MCF 10A (cell line): ENCODE results near the gene PARD3B. TPM values are rescaled to one million over a fixed set of nuclear protein-coding genes. Genes with fewer than 3 reads are reported as not detected.

Experiments
- BruUV-seq: library from RNA; stranded (reverse); fragments of 400-500 nt; replicated peaks from 2 replicates; lab custom pipeline; 2021; lab: Mats Ljungman, UMichigan
- CTCF ChIA-PET: fragments of 300-600 bp; sonication (Branson Sonifier 250); formaldehyde crosslinking; extraction: SDS; loops from one replicate; lab custom pipeline; 2021; ENCODE audit warnings: antibody characterized with exemption, inconsistent platforms; lab: Yijun Ruan, JAX
- POLR2A ChIA-PET: fragments of 300-600, 350-650 bp; sonication (Branson Sonifier 250); formaldehyde crosslinking; extraction: SDS; loops from one replicate; lab custom pipeline; 2020; ENCODE audit warnings: antibody characterized with exemption, inconsistent platforms; lab: Yijun Ruan, JAX
- DNase-seq: peaks from one replicate; pipeline ENCODE4 v3.0.0-alpha.2; 2018; ENCODE audit not compliant: unreplicated experiment
- H3K27ac Mint-ChIP-seq: one replicate; pipeline ENCODE4 v1.8.0; 2022; ENCODE audit warnings: mild to moderate bottlenecking, low read depth, mixed read lengths; ENCODE audit not compliant: unreplicated experiment
- H3K27me3 Mint-ChIP-seq: one replicate; pipeline ENCODE4 v1.8.0; 2022; ENCODE audit warnings: mixed read lengths; ENCODE audit not compliant: insufficient read depth, unreplicated experiment
- H3K36me3 Mint-ChIP-seq: one replicate; pipeline ENCODE4 v1.8.0; 2022; ENCODE audit warnings: mild to moderate bottlenecking, moderate library complexity, mixed read lengths; ENCODE audit not compliant: insufficient read depth, unreplicated experiment
- H3K4me1 Mint-ChIP-seq: one replicate; pipeline ENCODE4 v1.8.0; 2022; ENCODE audit warnings: mixed read lengths; ENCODE audit not compliant: insufficient read depth, unreplicated experiment
- H3K4me3 Mint-ChIP-seq: one replicate; pipeline ENCODE4 v1.8.0; 2022; ENCODE audit warnings: mild to moderate bottlenecking, moderate library complexity, mixed read lengths; ENCODE audit not compliant: unreplicated experiment
- H3K9me3 Mint-ChIP-seq: one replicate; pipeline ENCODE4 v1.8.0; 2022; ENCODE audit warnings: mixed read lengths; ENCODE audit not compliant: unreplicated experiment
- CTCF ChIP-seq: fragments of 200-600 bp; IDR thresholded peaks from one replicate; pipeline ENCODE4 v1.8.0; 2022; ENCODE audit warnings: antibody characterized with exemption, mild to moderate bottlenecking; ENCODE audit not compliant: unreplicated experiment
- intact Hi-C: fragments of 100-400 bp; cut with micrococcal nuclease; formaldehyde crosslinking; loops from 2 replicates; pipeline ENCODE4 v1.14.1; 2022
- total RNA-seq: library from RNA; stranded (reverse); gene quantifications from 2 replicates; pipeline ENCODE4 v1.2.3, GENCODE V29; 2022

PARD3B gene
- total RNA-seq, 1 experiment from 2014 or later: 11.6 TPM

- ChIA-PET POLR2A (interaction anchor here (0.8 to 1.1 kb wide), 3 partner anchors 45 to 322 kb away, joined by 3 to 4 read pairs (median 3); no protein-coding TSS in a partner anchor), CTCF (interaction anchor here (0.6 to 1.3 kb wide), 6 partner anchors 15 to 130 kb away, joined by 3 to 4 read pairs (median 3); no protein-coding TSS in a partner anchor)
- no peaks in the 10 kb centered on the region for H3K9me3 Mint-ChIP-seq
- peaks cover 33% of the 10 kb centered on the region for H3K4me1 Mint-ChIP-seq
- H3K27ac Mint-ChIP-seq: peak overlapping the region; percentile 95
- peak overlapping the region; percentile 3 for H3K4me3 Mint-ChIP-seq
- intact Hi-C loops: no loop called here
- no peak for TF ChIP-seq CTCF
- H3K36me3 Mint-ChIP-seq: no peaks in the 10 kb centered on the region
- BruUV-seq: no TSS peak
- peak; percentile 76 for DNase-seq
- no peaks in the 10 kb centered on the region for H3K27me3 Mint-ChIP-seq
These were observed 816.0 kb downstream of the PARD3B start for GRCh38 chr2:205361272-205361671.

- H3K27me3 Mint-ChIP-seq: no peaks in the 10 kb centered on the region
- ChIA-PET POLR2A (interaction anchor here (0.6 to 0.9 kb wide), 2 partner anchors 322 to 391 kb away, joined by 3 read pairs; no protein-coding TSS in a partner anchor), CTCF (interaction anchor here (0.6 kb wide), 2 partner anchors 114 to 130 kb away, joined by 3 to 4 read pairs; no protein-coding TSS in a partner anchor)
- no peaks in the 10 kb centered on the region for H3K9me3 Mint-ChIP-seq
- intact Hi-C loops: no loop called here
- peak overlapping the region; percentile 95 for H3K27ac Mint-ChIP-seq
- TF ChIP-seq CTCF: no peak
- DNase-seq: no peak
- H3K4me3 Mint-ChIP-seq: no peak overlapping the region
- H3K4me1 Mint-ChIP-seq: peaks cover 33% of the 10 kb centered on the region
- no peaks in the 10 kb centered on the region for H3K36me3 Mint-ChIP-seq
- no TSS peak for BruUV-seq
These were observed 816.7 kb downstream of the PARD3B start for GRCh38 chr2:205361970-205362369.

DNA sequence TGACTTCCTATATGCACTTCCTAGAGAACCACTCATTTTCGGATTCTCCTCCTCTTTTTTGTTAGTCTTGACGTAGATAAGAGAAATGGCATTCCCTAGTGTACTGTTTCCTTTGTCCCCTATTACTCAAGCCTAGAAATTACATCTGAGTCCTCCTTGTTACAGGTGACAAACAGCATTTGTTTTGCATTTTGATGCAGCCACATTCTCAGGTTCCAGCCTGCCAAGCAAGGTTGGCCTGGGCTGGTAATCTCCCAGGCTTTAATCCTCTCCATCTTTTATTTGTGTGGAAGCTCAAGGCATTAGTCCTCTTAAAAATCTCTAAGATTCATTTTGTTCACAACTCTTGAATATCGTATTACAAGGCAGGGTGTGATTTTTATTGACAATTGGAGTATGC, 819.0 kb downstream of the PARD3B start:
- no TSS peak for BruUV-seq
- ChIA-PET POLR2A (no interaction called here), CTCF (interaction anchor here (0.6 to 1.6 kb wide), 2 partner anchors 41 to 1340 kb away, joined by 3 to 4 read pairs; no protein-coding TSS in a partner anchor)
- Mint-ChIP-seq H3K4me1 (peaks cover 18% of the 10 kb centered on the region), H3K27me3 (no peaks in the 10 kb centered on the region), H3K9me3 (no peaks in the 10 kb centered on the region), H3K4me3 (no peak overlapping the region), H3K36me3 (no peaks in the 10 kb centered on the region), H3K27ac (peak overlapping the region; percentile 25)
- TF ChIP-seq CTCF: no peak
- no peak for DNase-seq
- intact Hi-C loops: no loop called here

DNA sequence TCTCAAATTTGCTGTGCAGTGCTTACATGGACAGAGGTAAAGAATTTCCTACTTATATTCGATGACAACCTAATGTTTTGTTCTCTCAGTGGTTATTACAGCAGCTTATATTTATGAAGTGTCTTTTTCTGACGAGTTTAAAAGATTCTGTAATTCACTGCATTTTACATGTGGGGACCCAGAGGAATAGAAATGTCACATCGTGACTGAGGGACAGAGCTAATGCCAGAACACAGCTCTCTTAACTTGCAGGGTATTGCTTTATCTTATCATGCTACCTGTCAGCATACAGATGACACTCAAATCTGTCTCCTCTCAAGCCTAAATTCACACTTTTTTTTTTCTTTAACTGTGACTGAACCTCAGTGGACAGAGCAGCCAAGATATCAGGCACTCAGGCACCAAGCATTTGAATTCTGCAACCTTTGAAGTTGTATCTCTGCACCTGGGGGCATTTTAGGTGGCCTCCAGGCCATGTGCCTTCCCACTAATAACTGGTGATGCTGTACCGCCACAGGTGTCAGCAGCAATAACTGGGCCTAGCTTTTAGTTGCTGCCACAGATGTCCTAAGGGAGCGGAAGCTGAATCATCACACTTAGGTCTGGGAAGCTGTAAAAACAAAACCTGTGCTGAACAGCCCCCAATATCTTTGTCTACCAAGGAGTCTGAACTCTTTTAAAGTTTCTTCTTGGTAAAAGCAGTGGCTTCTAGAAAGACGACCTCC, 821.2 kb downstream of the PARD3B start:
- Mint-ChIP-seq H3K27ac (no peak overlapping the region), H3K36me3 (no peaks in the 10 kb centered on the region), H3K9me3 (no peaks in the 10 kb centered on the region), H3K4me3 (no peak overlapping the region), H3K27me3 (no peaks in the 10 kb centered on the region), H3K4me1 (peaks cover 4% of the 10 kb centered on the region)
- TF ChIP-seq CTCF: no peak
- no TSS peak for BruUV-seq
- DNase-seq: peak; percentile 29
- CTCF ChIA-PET: interaction anchor here (0.5 to 0.8 kb wide), 6 partner anchors 22 to 1838 kb away, joined by 3 to 5 read pairs (median 4); no protein-coding TSS in a partner anchor
- intact Hi-C loops: no loop called here
- POLR2A ChIA-PET: no interaction called here
